ENCODE data around the gene SYVN1. TPM values are rescaled to one million over a fixed set of nuclear protein-coding genes. Genes with fewer than 3 reads are reported as not detected.

The SYVN1 gene
- total RNA-seq (2022; extraction: Qiagen RNA extraction; ENCODE audit: low read depth) = 24.2 to 45.2 TPM (median 43.1 TPM) in 5 replicates

DNA sequence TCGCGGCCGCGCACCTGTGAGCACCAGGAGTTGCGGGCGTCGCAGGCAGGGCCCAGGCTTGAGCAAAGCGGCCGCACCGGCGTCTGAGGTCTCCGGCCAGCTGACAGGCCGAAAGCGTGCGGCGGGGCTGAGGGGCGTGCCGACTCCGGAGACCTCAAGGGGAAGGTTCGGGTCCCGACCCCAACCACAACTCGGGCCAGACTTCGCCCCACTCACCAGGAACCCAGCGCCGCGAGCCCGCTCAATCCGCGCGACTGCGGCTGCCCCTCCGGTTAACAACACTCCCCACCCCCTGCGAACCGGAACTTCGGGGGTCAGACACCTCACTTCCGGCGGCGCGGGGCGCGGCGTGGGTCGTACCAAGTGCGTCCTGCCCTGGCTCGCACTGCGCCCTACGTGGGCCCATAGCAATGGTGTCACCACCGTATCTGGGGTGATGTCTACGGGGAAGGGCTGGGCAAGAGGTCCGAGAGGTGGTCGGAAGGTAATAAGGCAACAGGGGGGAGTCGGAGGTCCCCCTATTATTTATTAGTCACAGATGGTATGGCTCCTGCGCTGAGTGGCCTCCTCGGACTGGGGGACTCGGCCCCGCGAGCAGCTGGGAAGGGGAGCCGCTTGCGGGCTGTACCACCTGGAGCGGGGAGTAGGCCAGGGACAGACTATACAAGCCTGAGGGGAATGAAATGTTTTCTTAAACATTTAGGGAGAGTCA, at the start of gene SYVN1:
Gene SYVN1, minus strand, starts transcription at position 280 of the 712 bp plus-strand sequence. CDS start 918 bp downstream, outside the sequence.

GRCh38 chr11:65181569-65182257, 47.4 kb upstream of the SYVN1 start, which contains the start of gene CAPN1:
Gene CAPN1 (plus strand): TSS chr11:65181928. CDS start chr11:65182702, 774 bp downstream.

GRCh38 chr11:65170058-65170534, 35.8 kb upstream of the SYVN1 start, which contains the start of gene SPDYC:
Gene SPDYC (plus strand): TSS chr11:65170233. CDS start chr11:65171358, 1,125 bp downstream.

DNA sequence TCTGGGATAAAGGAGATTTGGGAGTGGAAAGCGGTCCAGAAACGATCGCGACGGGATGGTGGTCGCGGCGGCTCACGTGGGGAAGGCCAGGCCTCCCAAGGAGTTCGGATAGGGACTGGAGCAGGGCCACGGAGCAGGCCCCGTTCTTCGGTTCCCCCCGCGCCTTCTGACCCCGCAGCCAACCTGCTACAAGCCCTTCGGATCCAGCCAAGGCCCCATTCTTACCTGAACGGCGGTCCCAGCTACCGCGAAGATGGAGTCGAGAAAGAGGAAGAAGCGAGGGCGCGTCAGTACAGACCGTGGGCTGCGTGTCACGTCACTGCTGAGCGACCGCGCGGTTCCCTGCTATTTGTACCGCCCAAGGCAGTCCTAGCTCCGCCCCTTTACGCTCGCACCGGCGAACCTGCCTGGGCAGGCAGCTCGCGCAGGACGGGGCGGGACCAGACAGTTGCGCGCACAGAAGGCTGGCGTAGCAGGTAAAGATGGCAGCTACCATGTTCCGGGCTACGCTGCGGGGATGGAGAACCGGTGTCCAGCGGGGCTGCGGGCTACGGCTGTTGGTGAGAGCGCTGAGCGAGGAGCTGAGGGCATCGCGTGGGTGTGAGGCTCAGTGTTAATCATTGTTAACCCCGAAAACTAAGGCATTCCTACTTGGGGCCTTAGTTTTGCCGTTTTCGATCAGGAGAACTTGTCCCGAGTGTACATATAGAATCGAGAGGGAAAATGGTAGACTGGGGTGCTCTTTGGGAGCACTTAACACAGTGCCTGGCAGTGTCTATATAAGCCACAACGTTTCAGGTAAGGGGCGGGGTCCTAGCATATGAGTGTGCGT, 12.2 kb downstream of the SYVN1 start, which contains the start of the genes FAU and MRPL49:
Gene FAU, minus strand, starts transcription at position 270 of the 832 bp plus-strand sequence. CDS start 321 bp downstream, outside the sequence.
Gene MRPL49, plus strand, starts transcription at position 457 of the 832 bp plus-strand sequence. Its CDS starts 26 bp downstream, at position 483.

DNA sequence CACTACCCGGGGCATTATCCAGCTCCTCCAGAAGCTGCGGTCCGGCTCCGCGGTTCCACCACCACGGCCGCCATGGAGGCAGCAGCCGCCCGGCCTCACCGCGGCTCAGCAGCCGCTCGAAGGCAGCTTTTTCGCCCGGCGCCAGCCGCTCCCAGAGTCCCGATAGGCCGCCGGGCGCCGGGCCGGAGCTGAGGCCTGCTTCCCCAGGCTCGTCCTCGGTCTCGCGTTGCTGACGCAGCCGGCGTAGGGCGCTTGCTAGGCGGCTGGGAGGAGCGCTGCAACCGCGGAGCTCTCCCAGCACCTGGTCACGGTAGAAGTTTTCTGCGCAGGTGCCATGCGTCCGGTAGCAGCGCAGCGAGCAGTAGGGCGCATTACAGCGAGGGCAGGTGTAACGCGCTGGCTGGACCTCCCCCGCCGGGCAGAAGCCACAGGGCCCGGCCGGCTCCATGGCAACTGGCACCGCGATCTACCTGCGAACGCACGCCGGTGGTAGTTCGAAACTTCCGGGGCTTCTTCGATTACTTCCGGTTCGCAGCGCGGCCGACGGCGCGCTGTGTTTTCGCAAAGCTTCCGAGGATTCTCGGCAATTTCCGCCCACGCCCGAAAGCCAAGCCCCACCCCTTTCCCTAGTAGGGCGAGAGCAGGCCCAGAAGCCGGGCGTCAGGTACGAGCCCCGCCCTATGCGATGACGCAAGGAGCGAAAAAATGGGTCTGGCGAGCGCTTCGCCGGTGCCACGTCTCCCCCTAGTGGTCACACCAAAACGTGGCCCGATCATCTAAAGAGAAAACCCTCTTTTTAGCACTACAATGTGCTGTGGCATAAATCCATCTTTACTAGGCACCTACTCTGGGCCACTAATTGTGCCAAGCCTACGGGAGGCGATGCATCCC, 16.9 kb downstream of the SYVN1 start, which contains the start of gene ZNHIT2:
Gene ZNHIT2, minus strand, starts transcription at position 496 of the 891 bp plus-strand sequence. Its CDS starts 48 bp downstream, at position 448.

GRCh38 chr11:65111744-65112545, 22.4 kb downstream of the SYVN1 start, which contains the start of gene TM7SF2:
Gene TM7SF2 (plus strand): TSS chr11:65111872. CDS start chr11:65112016, 144 bp downstream.

DNA sequence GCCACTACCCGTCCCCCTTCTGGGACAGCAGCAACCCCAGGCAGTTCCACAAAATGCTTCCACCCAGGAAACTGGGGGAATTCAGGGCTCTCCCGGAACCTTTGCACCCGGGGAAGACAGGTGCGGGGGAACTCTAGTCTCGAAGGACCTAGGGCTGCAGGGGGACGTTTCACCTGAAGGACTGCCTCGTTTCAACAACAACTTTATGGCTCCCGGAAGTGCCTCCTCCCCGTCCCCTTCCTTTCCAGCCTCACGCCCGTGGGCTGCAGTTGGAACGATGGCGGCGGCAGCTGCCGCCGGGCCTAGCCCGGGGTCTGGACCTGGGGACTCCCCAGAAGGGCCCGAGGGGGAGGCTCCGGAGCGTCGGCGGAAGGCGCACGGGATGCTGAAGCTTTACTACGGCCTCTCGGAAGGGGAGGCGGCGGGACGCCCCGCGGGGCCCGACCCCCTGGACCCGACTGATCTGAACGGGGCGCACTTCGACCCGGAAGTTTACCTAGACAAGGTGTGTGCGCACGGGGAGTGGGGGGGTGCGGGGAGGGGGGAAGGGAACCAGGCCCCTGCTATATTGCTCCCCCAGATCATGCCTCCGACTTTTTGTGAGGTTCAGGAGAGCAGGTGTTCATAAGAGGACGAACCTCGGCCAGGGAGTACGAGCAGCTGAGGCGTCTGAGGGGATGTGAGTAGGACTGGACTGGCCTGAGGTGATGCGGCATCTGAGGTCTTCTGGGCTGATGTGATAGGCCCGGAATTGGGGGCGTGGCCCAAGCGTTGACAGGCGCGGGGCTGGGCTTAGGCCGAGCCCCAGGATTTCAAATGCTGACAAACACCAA, 38.1 kb downstream of the SYVN1 start, which contains the start of gene VPS51:
Gene VPS51, plus strand, starts transcription at position 241 of the 833 bp plus-strand sequence. Its CDS starts 37 bp downstream, at position 278.

DNA sequence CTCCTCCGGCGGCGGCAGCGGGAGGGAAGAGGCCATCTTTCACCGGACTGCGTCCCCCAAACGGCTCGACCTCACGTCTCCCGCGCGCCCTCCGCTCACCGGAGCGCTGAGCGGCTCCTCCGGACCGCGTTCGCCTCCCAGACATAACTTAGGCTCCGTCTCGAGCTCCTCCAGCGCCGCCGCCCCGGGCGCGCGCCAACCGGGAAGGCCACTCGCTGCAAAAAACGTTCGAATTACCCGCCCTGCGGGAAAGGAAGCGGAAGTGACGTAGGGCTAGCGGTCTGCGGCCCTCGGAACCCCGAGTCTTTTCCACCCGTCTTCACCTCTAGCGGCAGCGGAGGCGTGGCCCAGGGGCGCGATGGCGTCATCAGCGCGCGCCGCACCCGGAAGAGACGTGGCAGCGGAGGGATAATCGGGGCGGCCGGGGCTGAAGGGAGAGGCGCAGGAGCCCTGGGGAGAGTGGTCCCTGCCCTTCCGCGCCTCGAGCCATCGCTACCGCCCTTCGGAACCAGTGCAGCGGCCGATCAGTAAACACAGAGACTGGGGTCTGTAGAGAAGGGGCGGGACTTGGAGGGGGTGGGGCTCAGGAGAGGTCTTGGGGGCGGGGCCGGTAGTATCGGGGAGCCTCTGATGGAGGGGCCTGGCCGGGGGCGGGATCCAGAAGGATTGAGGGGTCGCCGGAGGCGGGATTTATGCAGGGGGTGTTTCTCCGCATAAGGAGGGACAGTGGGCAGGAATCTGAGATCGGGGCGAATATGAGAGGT, 50.3 kb downstream of the SYVN1 start, which contains the start of the genes CDCA5 and ZFPL1:
Gene CDCA5, minus strand, starts transcription at position 207 of the 764 bp plus-strand sequence. Its CDS starts 62 bp downstream, at position 145.
Gene ZFPL1, plus strand, starts transcription at position 389 of the 764 bp plus-strand sequence. CDS start 477 bp downstream, outside the sequence.

Other genes with a start within 250 kb of the SYVN1 start
- gene ATG2A, start 217.3 kb downstream of the SYVN1 start, total RNA-seq (2022; extraction: Qiagen RNA extraction; ENCODE audit: low read depth) = 10.9 to 23.2 TPM (median 22.0 TPM) in 5 replicates
- 2.7 to 6.1 TPM (median 4.4 TPM) in 5 replicates for gene PPP2R5B, start 209.8 kb downstream of the SYVN1 start, total RNA-seq (2022; extraction: Qiagen RNA extraction; ENCODE audit: low read depth)
- not detected in 5 replicates for gene GPHA2, start 198.6 kb downstream of the SYVN1 start, total RNA-seq (2022; extraction: Qiagen RNA extraction; ENCODE audit: low read depth)
- gene MAJIN, start 162.4 kb downstream of the SYVN1 start, total RNA-seq (2022; extraction: Qiagen RNA extraction; ENCODE audit: low read depth) = not detected in 5 replicates
- gene BATF2, start 137.5 kb downstream of the SYVN1 start, total RNA-seq (2022; extraction: Qiagen RNA extraction; ENCODE audit: low read depth) = 0.54 to 0.98 TPM (median 0.74 TPM) in 5 replicates
- gene ARL2, start 120.4 kb downstream of the SYVN1 start, total RNA-seq (2022; extraction: Qiagen RNA extraction; ENCODE audit: low read depth) = 167 to 190 TPM (median 185 TPM) in 5 replicates
- 21.9 to 25.1 TPM (median 22.4 TPM) in 5 replicates for gene SNX15, start 107.1 kb downstream of the SYVN1 start, total RNA-seq (2022; extraction: Qiagen RNA extraction; ENCODE audit: low read depth)
- 27.0 to 62.7 TPM (median 56.1 TPM) in 5 replicates for gene SAC3D1, start 93.3 kb downstream of the SYVN1 start, total RNA-seq (2022; extraction: Qiagen RNA extraction; ENCODE audit: low read depth)
- gene NAALADL1, start 76.0 kb downstream of the SYVN1 start, total RNA-seq (2022; extraction: Qiagen RNA extraction; ENCODE audit: low read depth) = not detected in 5 replicates
- 53.2 to 69.3 TPM (median 67.2 TPM) in 5 replicates for gene CDCA5, start 50.5 kb downstream of the SYVN1 start, total RNA-seq (2022; extraction: Qiagen RNA extraction; ENCODE audit: low read depth)
- 29.6 to 35.3 TPM (median 30.6 TPM) in 5 replicates for gene ZFPL1, start 50.3 kb downstream of the SYVN1 start, total RNA-seq (2022; extraction: Qiagen RNA extraction; ENCODE audit: low read depth)
- 49.7 to 55.7 TPM (median 55.4 TPM) in 5 replicates for gene VPS51, start 38.3 kb downstream of the SYVN1 start, total RNA-seq (2022; extraction: Qiagen RNA extraction; ENCODE audit: low read depth)
- gene TM7SF2, start 22.6 kb downstream of the SYVN1 start, total RNA-seq (2022; extraction: Qiagen RNA extraction; ENCODE audit: low read depth) = 3.7 to 10.9 TPM (median 5.7 TPM) in 5 replicates
- 11.5 to 24.2 TPM (median 22.7 TPM) in 5 replicates for gene ZNHIT2, start 16.8 kb downstream of the SYVN1 start, total RNA-seq (2022; extraction: Qiagen RNA extraction; ENCODE audit: low read depth)
- gene FAU, start 12.4 kb downstream of the SYVN1 start, total RNA-seq (2022; extraction: Qiagen RNA extraction; ENCODE audit: low read depth) = 660 to 1,037 TPM (median 959 TPM) in 5 replicates
- gene MRPL49, start 12.2 kb downstream of the SYVN1 start, total RNA-seq (2022; extraction: Qiagen RNA extraction; ENCODE audit: low read depth) = 56.2 to 79.8 TPM (median 71.3 TPM) in 5 replicates
- not detected in 5 replicates for gene SPDYC, start 35.7 kb upstream of the SYVN1 start, total RNA-seq (2022; extraction: Qiagen RNA extraction; ENCODE audit: low read depth)
- gene CAPN1, start 47.4 kb upstream of the SYVN1 start, total RNA-seq (2022; extraction: Qiagen RNA extraction; ENCODE audit: low read depth) = 75.9 to 131 TPM (median 115 TPM) in 5 replicates
- gene POLA2, start 127.4 kb upstream of the SYVN1 start, total RNA-seq (2022; extraction: Qiagen RNA extraction; ENCODE audit: low read depth) = 13.8 to 24.5 TPM (median 18.0 TPM) in 5 replicates
- gene CDC42EP2, start 180.3 kb upstream of the SYVN1 start, total RNA-seq (2022; extraction: Qiagen RNA extraction; ENCODE audit: low read depth) = 13.7 to 22.4 TPM (median 14.9 TPM) in 5 replicates
- gene DPF2, start 199.3 kb upstream of the SYVN1 start, total RNA-seq (2022; extraction: Qiagen RNA extraction; ENCODE audit: low read depth) = 39.2 to 48.6 TPM (median 42.1 TPM) in 5 replicates
- gene TIGD3, start 220.2 kb upstream of the SYVN1 start, total RNA-seq (2022; extraction: Qiagen RNA extraction; ENCODE audit: low read depth) = 0.39 to 1.2 TPM (median 1.1 TPM) in 5 replicates
- 10.4 to 16.8 TPM (median 13.0 TPM) in 5 replicates for gene SLC25A45, start 248.1 kb upstream of the SYVN1 start, total RNA-seq (2022; extraction: Qiagen RNA extraction; ENCODE audit: low read depth)